ENCODE measurements around the gene CDK4. TPM values are rescaled to one million over a fixed set of nuclear protein-coding genes. Genes with fewer than 3 reads are reported as not detected.

The CDK4 gene
- total and polyA plus RNA-seq, 2 of the 13 experiments (the other 11 are each of a cell fraction or from before 2014, with no cell fraction given): 191 to 209 TPM

- peak; percentile 35; the same call in 1 of the 2 replicates for TF ChIP-seq ESRRA (CRISPR knock-in tag; IDR thresholded peaks at IDR 0.05; ENCODE audit: low read depth)
- TF ChIP-seq ZNF816 (CRISPR knock-in tag; IDR thresholded peaks at IDR 0.05; ENCODE audit: borderline replicate concordance): no peak; the same call in 1 of the 2 replicates
- TF ChIP-seq PHF20 (CRISPR knock-in tag; IDR thresholded peaks at IDR 0.05): peak; percentile 92
- TF ChIP-seq RORA (CRISPR knock-in tag; IDR thresholded peaks at IDR 0.05): no peak
- no peak; the same call in 1 of the 2 replicates for TF ChIP-seq NFATC3 (CRISPR knock-in tag; IDR thresholded peaks at IDR 0.05)
- TF ChIP-seq ZNF234 (CRISPR knock-in tag; conservative IDR thresholded peaks at IDR 0.05): no peak
- TF ChIP-seq MTA1 (CRISPR knock-in tag; IDR thresholded peaks at IDR 0.05; ENCODE audit: borderline replicate concordance): no peak
- peak; percentile 89; the same call in 1 of the 2 replicates for TF ChIP-seq SNAPC2 (CRISPR knock-in tag; IDR thresholded peaks at IDR 0.05)
- no peak; the same call in 1 of the 2 replicates for TF ChIP-seq ZNF142 (CRISPR knock-in tag; IDR thresholded peaks at IDR 0.05)
- peak; percentile 60; the same call in 1 of the 2 replicates for TF ChIP-seq ZNF232 (CRISPR knock-in tag; IDR thresholded peaks at IDR 0.05; ENCODE audit: borderline replicate concordance)
- no peak for TF ChIP-seq PCBP2 (optimal IDR thresholded peaks at IDR 0.05; ENCODE audit: low read depth, low read length, poor library complexity, severe bottlenecking)
- TF ChIP-seq KDM1A (CRISPR knock-in tag; IDR thresholded peaks at IDR 0.05): no peak
- TF ChIP-seq NCOR1 (IDR thresholded peaks at IDR 0.05; ENCODE audit: borderline replicate concordance, low read length): no peak; the same call in 1 of the 2 replicates
- TF ChIP-seq PTBP1 (IDR thresholded peaks at IDR 0.05; ENCODE audit: low read depth, low read length, poor library complexity, severe bottlenecking): peak; percentile 96
- TF ChIP-seq RXRB (CRISPR knock-in tag; IDR thresholded peaks at IDR 0.05; ENCODE audit: borderline replicate concordance): peak; percentile 56
- TF ChIP-seq ERF (CRISPR knock-in tag; IDR thresholded peaks at IDR 0.05): peak; percentile 52
- TF ChIP-seq ZNF17 (CRISPR knock-in tag; IDR thresholded peaks at IDR 0.05): no peak
- TF ChIP-seq AHR (CRISPR knock-in tag; IDR thresholded peaks at IDR 0.05): peak; percentile 97
- TF ChIP-seq, protein P1, sequence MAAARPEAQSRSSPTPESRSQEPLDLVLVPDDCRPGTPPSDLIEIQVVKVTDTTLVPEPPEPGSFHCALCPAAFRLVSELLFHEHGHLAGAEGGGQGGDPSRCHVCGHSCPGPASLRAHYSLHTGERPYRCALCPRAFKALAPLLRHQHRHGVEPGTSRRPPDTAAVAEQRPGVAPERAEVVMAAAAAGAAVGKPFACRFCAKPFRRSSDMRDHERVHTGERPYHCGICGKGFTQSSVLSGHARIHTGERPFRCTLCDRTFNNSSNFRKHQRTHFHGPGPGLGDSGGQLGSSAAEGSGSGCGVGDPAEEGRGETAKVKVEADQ (CRISPR knock-in tag; IDR thresholded peaks at IDR 0.05; ENCODE audit: borderline replicate concordance): peak; percentile 85; the same call in 1 of the 2 replicates
Measured at GRCh38 chr12:57771873-57772428, 19.8 kb upstream of the CDK4 start, which contains the start of gene METTL1 (continued).
